Smooth muscle cell of the brain vasculature (primary cell): ENCODE measurements around the gene SUMO1.
"Not testable (repeated sequence)": the region's sequence is repeated elsewhere in the genome, so short reads cannot be mapped to it uniquely, and the experiment has no call there.

Source experiments
- DNase-seq: peaks from one replicate; pipeline ENCODE4 v3.0.0-alpha.2; 2012; ENCODE audit warnings: low read depth, low spot score

Gene SUMO1

DNA sequence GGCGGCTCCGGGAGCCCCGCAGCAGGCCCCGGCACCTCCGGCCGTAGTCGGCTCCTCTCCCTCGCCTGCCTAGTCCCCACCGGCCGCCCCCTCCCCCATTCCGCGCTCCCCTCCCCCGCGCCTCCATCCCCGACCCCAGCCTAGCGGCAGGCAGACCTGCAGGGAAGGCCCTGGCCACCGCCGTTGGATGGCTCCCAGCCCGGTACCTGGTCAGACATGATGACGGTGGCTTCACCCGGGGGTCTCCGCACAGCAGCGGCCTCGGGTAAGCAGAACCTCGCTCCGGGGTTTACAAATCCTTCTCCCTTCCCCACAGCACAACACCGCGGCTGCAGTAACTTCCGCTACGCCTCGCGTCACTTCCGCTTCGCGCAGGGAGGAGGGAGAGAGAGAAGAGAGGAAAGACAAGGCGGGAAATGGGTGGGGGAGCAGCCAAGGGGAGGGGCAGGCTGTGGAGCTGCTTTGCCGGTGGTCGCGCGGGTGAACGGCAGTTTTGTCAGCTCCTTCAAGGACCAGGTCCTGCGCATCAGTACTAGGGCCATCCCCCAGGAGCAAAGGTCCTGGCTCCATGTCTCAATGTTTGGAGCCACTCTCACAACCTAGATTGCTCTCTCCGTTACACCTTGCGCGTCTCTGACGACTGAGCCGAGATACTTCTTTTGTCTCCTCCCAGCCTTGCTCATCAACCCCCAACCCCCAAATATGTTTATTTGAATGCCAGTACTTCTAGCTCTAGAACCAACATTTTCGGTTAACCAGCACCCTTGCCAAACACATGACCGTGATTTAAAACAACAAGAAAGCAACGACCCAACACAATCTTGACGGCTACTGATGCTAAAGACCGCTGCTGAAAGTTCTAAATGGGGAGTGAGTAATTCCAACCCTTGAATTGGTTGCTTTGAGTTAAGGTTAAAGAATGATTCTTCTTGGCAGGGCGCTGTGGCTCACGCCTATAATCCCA, at the start of gene SUMO1:
Gene SUMO1, minus strand, starts transcription at position 364 of the 964 bp plus-strand sequence. Its CDS starts 146 bp downstream, at position 218.
- peak; percentile 53 for DNase-seq

DNA sequence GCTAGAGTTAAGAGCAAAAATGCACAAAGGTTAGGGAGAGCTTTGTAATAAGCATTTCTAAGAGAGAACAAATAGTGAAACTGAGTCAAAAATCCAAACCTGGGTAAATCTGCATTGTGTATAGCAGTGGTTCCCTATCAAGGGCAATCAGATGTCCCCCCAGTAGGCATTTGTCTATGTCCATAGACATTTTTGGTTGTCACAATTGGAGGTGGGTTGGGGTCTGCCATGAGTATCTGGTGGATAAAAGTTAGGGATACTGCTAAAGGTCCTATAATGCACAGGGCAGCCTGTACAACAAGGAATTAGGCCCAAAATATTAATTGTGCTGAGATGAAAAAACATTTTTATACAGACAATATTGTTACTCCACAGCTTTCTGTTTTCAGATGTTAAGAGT, 48.2 kb upstream of the SUMO1 start:
- no peak for DNase-seq

DNA sequence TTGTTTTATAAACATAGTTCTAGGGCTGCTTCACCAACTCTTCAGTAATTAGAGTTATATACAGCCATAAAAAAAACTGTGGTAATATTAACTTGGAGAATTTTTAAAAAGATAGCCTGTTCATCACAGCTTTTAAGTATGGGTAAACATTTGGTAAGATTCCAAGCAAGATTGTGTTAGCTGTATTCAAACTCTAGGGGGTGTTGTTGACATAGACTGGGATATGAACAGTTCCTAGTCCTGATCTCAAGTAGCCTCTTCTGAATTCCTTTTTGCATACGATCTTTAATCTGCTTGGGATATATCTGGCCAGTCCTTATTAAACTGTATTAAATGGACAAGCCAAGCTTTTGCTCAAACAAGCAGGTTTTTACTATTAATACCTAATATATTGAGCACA, 40.5 kb upstream of the SUMO1 start:
- no peak for DNase-seq

DNA sequence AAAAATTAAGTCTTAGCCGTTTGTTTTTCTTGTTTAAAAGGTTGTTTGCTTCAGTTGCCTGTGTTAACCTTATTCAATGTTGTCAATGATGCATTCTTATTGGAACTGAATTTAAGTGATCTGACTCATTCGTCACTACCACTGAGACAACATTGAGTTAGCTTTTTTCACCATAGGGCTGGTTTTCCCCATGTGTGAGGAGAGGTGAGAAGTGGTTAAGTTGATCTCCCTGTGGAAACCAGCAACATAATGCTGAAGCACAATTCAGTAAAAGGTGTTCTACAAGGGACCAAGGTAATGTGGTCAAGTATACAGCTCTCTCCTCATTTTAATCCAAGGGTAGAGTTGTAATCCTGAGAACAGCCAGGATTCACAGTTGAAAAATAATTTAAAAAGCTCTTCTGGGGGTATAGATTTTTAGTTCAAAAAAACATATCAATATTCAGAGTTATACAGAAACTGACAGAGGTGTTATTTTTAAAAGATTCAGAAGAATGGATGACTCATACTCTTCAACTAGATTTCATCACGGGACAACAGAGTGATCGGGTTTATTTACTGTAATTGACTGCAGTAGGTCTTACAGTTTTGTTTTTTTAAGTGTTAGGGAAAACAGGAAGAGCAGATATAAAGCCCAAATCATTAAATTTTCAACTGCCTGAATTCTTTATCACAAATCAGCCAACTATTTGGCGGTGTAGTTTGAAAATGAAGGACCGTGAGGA, 39.8 kb upstream of the SUMO1 start:
- DNase-seq = no peak

DNA sequence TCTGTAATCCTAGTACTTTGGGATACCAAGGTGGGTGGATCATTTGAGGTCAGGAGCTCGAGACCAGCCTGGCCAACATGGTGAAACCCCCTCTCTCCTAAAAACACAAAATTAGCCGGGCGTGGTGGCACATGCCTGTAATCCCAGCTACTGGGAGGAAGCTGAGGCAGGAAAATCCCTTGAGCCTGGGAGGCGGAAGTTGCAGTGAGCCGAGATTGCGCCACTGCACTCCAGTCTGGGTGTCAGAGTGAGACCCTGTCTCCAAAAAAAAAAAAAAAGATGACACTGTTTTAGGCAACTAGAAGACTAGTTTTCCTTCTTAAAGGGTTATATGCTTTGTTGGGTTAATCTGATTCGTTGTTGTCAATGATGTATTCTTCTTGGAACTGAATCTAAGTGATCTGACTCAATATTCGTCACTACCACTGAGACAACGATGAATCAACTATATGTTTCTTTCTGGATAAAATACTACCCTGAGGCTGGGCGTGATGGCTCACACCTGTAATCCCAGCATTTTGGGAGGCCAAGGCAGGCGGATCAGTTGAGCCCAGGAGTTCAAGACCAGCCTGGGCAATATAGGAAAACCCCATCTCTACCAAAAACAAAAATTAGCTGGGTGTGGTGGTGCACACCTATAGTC, 37.8 kb upstream of the SUMO1 start:
- DNase-seq = not testable (repeated sequence)

DNA sequence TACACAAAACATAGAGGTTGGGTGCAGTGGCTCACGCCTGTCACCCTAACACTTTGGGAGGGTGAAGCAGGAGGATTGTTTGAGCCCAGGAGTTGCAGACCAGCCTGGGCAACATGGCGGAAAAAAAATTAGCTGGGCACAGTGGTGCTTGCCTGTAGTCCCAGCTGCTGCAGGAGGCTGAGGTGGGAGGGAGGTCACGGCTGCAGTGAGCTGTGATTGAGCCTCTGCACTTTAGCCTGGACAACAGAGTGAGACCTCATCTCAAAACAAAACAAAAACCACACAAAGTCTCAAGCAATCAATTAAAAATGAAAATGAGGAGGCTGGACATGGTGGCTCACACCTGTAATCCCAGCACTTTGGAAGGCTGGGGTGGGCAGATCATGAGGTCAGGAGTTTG, 32.1 kb upstream of the SUMO1 start:
- DNase-seq = no peak

DNA sequence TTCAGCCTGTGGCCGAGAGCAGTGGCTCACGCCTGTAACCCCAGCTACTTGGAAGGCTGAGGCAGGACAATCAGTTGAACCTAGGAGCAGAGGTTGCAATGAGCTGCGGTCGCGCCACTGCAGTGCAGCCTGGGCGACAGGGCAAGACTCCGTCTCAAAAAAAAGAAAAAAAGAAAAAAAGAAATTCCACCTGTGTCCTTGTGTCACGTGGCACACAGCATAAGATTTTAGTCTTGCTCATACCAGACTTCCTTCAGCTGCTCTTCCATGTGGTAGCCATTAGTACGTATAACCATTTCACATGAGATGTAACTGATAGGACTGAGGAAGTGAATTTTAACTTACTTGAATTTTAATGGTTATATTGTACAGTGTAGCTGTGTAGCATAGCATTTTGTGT, 31.2 kb upstream of the SUMO1 start:
- DNase-seq = no peak

DNA sequence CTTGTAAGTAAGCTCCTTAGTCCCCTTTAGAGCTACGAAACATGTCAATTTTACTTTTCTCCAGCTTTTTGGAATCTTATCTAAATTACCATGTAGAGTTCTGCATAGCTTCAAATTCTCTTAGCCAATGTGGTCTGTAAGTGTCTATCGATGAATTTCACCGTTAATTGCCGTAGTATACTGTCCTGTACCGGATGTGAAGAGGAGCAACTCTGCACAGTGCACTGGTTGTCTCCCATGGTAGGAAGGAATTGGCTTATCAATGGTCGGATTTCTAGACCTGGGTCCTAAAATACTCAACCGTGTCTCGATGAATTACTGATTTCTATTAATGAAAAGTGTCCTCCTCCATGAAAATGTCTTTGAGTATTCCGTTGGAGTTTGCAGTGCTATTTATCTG, 29.1 kb upstream of the SUMO1 start:
- DNase-seq = no peak

DNA sequence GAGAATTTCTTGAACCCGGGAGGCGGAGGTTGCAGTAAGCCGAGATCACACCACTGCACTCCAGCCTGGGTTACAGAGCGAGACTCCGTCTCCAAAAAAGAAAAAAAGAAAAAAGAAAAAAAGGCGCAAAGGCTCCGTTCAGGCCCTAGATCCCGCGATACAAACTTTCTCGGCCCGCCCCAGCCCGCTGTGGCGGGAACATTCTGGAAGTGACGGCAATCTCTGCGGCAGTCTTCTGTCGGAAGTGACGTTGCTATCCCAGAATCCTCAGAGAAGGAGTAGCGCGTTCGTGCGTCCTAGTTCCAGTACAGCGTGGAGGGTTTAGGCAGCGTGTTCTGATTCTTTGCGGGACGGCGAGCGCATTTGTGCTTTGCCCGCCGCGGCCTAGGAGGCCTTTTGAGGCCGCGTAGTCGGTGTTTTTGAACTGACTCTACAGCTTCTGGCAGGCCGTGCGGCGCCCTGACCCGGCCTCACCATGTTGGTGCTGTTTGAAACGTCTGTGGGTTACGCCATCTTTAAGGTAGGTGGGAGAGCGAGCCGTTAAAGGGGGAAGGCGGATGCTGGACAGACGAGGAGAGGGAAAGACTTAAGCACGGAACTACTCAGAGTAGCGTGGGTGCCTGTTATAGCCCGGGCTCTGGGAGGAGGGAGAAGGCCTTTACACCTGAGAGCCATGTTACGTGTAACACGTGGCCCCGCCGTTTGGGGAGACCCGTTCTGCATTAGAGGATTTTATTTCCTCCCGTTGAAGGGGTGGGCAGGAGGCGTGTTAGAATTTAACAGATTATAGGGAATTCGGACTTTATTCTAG, 27.3 kb upstream of the SUMO1 start, which contains the start of gene NOP58:
Gene NOP58, plus strand, starts transcription at position 297 of the 811 bp plus-strand sequence. Its CDS starts 179 bp downstream, at position 476.
- peak; percentile 89 for DNase-seq

DNA sequence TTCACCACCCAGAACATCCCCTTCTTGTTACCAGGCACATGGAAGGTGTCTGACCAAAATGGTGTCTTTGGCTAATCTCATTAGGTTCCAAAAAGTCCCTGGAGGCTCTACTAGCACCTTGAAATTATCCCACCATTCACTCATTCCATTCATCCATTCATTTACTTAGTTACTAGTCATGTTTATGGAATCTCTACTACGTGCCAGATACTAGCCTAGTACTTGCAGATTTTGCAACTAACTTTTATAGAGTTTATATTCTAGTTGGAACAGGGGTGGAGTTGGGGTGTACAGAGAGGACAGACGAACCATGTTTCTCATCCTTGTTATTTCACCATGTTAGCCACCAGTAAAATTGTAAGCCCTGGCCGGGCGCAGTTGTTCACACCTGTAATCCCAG, 23.1 kb upstream of the SUMO1 start:
- DNase-seq = no peak

DNA sequence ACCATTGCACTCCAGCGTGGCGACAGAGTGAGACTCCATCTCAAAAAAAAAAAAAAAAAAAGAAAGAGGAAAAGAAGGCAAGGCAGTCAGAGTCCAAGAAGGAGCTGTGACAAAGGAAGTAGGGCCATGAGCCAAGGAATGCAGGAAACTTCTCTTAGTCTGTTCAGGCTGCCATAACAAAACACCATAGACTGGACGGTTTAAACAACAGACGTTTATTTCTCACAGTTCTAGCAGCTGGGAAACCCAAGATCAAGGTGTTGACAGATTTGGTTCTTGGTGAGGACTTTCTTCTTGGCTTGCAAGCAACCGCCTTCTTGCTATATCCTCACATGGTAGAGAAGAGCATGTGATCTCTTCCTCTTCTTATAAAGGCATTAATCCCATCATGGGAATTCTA, 13.1 kb upstream of the SUMO1 start:
- no peak for DNase-seq

DNA sequence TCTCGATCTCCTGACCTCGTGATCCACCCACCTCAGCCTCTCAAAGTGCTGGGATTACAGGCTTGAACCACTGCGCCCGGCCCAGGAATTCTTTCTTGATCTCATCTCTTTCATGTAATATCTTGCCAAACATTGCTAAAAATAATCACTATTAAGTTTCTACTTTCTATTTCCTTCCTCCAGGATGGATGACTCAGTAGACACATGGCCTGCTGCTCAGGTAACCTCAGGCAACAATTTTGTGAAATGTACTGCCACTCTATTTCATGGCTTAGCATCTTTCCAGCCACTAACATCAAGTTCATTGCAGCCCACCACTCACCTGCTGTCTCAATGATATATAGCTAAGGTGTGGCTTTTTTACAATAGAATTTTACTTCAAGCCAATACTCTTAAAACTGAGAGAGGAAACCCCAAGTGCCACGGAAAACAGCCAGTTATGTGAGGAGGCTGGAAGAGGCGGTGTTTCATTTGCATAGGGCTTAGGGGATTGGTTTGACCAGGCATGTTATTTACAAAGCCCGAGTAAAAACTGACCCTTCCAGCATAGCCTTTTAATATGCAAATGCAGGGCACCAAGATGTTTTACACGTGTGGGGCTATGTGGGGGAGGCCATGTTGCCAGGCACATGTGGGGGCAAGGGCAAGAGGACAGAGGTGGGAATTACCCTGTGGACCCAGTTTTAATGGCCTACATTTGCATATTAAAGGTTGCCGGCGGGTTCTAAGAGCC, 11.3 kb upstream of the SUMO1 start:
- no peak for DNase-seq

DNA sequence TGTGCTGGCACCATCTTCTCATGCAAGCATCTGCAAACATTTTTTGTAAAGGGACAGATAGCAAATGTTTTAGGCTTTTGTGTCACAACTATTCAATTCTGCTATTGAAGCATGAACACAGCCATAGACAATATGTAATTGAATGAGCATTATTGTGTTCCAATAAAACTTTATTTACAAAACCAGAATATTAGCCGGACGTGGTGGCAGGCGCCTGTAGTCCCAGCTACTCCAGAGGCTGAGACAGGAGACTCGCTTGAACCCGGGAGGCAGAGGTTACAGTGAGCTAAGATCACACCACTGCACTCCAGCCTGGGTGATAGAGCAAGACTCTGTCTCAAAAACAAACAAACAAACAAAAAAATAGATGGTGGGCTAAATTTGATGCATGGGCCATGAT, 9.3 kb upstream of the SUMO1 start:
- DNase-seq = not testable (repeated sequence)

DNA sequence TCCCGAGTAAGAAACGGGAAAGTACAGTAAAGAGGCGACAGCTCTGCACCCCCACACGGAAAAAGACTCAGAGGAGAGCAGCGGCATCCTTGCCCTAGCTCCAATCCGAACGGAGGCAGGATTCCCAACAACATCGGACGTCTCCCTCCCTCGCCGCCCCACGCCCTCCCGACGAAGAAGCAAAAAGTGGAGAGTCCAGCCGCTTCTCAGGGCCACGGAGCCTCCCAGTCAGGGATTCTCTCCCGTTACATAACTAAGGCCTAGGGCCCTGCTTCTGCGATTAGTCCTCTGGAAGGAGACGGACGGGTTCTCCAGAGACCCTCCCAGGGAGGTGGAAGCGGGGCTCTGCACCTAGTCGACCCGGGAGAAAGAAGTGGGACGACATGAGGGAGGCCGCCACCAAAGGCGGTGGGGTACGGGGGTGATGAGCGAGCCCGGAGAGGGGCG, 587 bp downstream of the SUMO1 start:
- no peak for DNase-seq

DNA sequence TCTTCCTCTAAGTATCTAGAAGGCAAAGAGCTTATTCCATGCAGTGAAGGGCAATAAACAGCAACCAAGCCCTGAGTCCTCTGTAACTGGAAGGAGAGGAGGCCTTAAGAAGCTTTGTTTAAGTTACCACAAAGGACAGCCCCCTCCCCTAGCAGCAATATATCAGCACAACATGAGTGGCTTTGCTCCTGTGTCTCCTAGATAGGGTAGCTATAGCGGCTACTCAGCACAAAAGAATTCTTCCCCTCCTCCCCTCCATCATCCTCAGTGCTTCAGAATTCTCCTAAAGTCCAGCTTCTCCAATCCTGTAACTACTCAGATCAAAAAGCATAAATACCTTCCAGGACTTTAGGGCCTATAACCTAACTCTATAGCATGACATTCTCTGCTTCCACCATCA, 16.5 kb downstream of the SUMO1 start:
- no peak for DNase-seq

DNA sequence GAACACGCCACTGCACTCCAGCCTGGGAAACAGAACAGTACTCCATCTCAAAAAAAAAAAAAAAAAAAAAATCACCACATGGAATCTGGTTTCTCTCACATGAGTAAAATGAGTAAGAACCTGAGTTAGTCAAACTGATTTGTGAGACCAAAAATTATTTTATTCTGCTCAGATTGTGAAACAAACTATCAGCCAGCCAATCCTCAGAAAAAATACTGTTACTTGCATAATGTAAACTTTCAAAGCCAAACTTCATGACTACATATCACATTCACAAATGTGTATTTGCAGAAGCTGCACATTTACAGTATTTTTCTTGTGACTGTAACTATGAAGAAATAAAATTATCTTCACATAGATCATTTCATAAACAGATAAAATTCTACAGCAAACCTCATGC, 23.2 kb downstream of the SUMO1 start:
- no peak for DNase-seq

DNA sequence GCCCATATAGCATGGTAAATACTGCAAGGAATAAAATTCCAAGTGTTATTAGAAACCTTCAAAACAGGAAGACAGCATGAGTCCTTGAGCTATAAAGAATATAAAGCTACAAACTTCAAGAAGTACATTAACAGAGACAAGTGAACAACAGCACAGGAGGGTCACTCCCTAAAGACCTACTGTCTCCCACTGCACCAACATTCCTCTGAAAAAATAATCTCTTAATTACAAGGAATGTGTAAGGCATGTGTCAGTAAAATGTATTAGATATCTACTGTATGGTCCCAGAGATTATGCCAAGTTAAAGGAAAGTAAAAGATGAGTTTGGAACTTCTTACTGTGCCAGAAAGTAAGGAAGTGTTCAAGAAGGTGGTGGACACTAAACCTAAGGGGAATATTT, 29.9 kb downstream of the SUMO1 start:
- DNase-seq = no peak

DNA sequence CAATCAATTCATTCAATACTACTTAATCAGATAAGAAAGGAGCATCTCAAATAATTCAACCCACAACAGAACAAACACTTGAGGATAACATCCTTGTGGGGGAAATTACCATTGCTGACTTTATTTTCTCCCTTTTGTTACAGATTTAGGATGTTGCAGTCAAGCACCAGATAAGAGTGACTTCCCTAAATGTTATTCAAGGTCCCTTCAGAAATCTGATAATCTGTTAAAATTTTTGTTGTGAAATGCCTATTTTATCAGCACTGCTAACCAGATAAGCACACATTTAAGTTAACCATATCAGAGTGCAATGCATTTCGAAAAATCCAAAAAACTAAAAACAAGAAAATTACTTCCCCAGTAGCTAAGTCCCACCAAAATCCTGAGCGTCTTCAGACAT, 33.5 kb downstream of the SUMO1 start:
- DNase-seq = no peak

DNA sequence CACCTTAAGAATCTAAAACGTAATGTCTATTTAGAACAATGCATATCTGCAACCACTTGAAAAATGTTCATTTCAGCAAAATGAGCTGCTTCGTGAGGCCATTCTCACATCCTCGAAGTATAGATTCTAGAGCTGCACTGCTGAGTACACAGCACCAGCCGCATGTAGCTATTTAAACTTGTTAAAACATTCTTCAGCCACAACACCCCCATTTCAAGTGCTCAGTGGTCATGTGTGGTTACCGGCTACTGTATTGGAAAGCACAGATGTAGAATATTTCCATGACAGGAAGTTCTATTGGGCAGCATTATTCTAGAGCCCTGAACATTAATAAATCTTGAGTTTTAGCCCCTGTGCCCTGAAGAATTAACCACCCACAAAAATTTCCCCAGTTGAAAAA, 35.0 kb downstream of the SUMO1 start:
- DNase-seq = no peak
